K562 (cell line): ENCODE measurements around the gene DRAXIN. TPM values are rescaled to one million over a fixed set of nuclear protein-coding genes. Genes with fewer than 3 reads are reported as not detected.

ENCODE experiments used
- AFF4 ChIP-seq: sonication (generic); formaldehyde crosslinking; IDR thresholded peaks from 2 replicates; pipeline ENCODE4 v1.8.0; 2023; ENCODE audit warnings: mild to moderate bottlenecking, missing genetic modification reagents
- E2F6 ChIP-seq, 2 experiments: IDR thresholded peaks; 2 replicates each; pipeline ENCODE4 v1.6.1; 2011; ENCODE audit warnings: borderline replicate concordance in 1 of 2, control low read depth in 1 of 2, low read depth in 1 of 2, low read length in 1 of 2, mild to moderate bottlenecking in 1 of 2, mixed read lengths in 1 of 2, moderate library complexity in 1 of 2; ENCODE audit not compliant: insufficient read depth in 1 of 2, insufficient read length in 1 of 2, poor library complexity in 1 of 2, severe bottlenecking in 1 of 2; ENCODE audit errors: extremely low read depth in 1 of 2
- FOSL1 ChIP-seq: fragments of 200-800 bp; sonication (Bioruptor generic); conservative IDR thresholded peaks from 2 replicates; pipeline ENCODE4 v1.6.1; 2016; ENCODE audit warnings: missing genetic modification characterization, missing compliant biosample characterization
- HDAC2 ChIP-seq: fragments of 450-650 bp; IDR thresholded peaks from 2 replicates; pipeline ENCODE4 v1.6.1; 2016; ENCODE audit warnings: mild to moderate bottlenecking
- KDM1A ChIP-seq, 2 experiments: fragments of 450-650 bp; IDR thresholded peaks; 2 replicates each; pipeline ENCODE4 v1.6.1; 2016; ENCODE audit warnings: mild to moderate bottlenecking in 2 of 2
- KDM2B ChIP-seq: fragments of 250-450 bp; sonication (Bioruptor Pico); IDR thresholded peaks from 2 replicates; pipeline ENCODE4 v1.8.0; 2021; ENCODE audit warnings: mild to moderate bottlenecking, moderate library complexity
- MCM2 ChIP-seq: fragments of 450-650 bp; IDR thresholded peaks from 2 replicates; pipeline ENCODE4 v1.6.1; 2017; ENCODE audit warnings: low read depth, mild to moderate bottlenecking
- MXI1 ChIP-seq: IDR thresholded peaks from 2 replicates; pipeline ENCODE4 v1.6.1; 2011; ENCODE audit warnings: low read depth, mild to moderate bottlenecking, improper control_type of control experiment, low read length
- RAD51 ChIP-seq: fragments of 450-650 bp; IDR thresholded peaks from 2 replicates; pipeline ENCODE4 v1.7.1; 2016; ENCODE audit warnings: low read depth, mild to moderate bottlenecking, borderline replicate concordance
- RB1 ChIP-seq: fragments of 450-650 bp; IDR thresholded peaks from 2 replicates; pipeline ENCODE4 v1.6.1; 2017; ENCODE audit warnings: low read depth, mild to moderate bottlenecking
- SRSF1 ChIP-seq: fragments of 200-400 bp; formaldehyde crosslinking; IDR thresholded peaks from 2 replicates; pipeline ENCODE4 v1.6.1; 2017; ENCODE audit warnings: mild to moderate bottlenecking, low read depth, low read length, moderate library complexity
- TAF1 ChIP-seq: IDR thresholded peaks from 2 replicates; pipeline ENCODE4 v1.6.1; 2011; ENCODE audit warnings: mild to moderate bottlenecking, low read length, moderate library complexity; ENCODE audit not compliant: insufficient read depth, control insufficient read depth, severe bottlenecking; ENCODE audit errors: extremely low read depth
- XRCC4 ChIP-seq: IDR thresholded peaks from one replicate; pipeline ENCODE4 v1.6.1; 2011; ENCODE audit not compliant: insufficient read depth, insufficient read length; ENCODE audit errors: extremely low read depth
- ZNF277 ChIP-seq: fragments of 250-450 bp; sonication (Bioruptor Pico); IDR thresholded peaks from 2 replicates; pipeline ENCODE4 v1.8.0; 2022; ENCODE audit warnings: inconsistent platforms, mild to moderate bottlenecking, moderate library complexity, borderline replicate concordance
- ZNF586 ChIP-seq: fragments of 450-650 bp; formaldehyde crosslinking; conservative IDR thresholded peaks from 2 replicates; pipeline ENCODE4 v1.4.0; 2020; ENCODE audit warnings: mild to moderate bottlenecking, moderate library complexity
- ZNF639 ChIP-seq, 2 experiments: fragments of 200-800 bp in 1 of 2; sonication (Bioruptor generic) in 1 of 2; sonication (generic) in 1 of 2; formaldehyde crosslinking in 1 of 2; IDR thresholded peaks in 1 of 2; conservative IDR thresholded peaks in 1 of 2; 2 replicates each; pipeline versions ENCODE4 v1.5.0 to v1.6.1; 2016 to 2020; ENCODE audit warnings: missing compliant biosample characterization in 1 of 2, missing genetic modification characterization in 1 of 2, missing genetic modification reagents in 1 of 2
- ZNF696 ChIP-seq: fragments of 250-450 bp; sonication (Bioruptor Pico); conservative IDR thresholded peaks from 2 replicates; pipeline ENCODE4 v1.4.0; 2020; ENCODE audit warnings: mild to moderate bottlenecking, moderate library complexity
- ZNF780A ChIP-seq: fragments of 250-450 bp; sonication (Bioruptor Pico); IDR thresholded peaks from 2 replicates; pipeline ENCODE4 v1.5.0; 2021; ENCODE audit warnings: mild to moderate bottlenecking
- polyA plus RNA-seq, 8 experiments: library from polyadenylated mRNA; depleted of rRNA in 4 of 8; stranded (reverse) in 5 of 8; unstranded in 3 of 8; fragments of >200 nt; fragmentation: Nextera tagmentation in 2 of 8; fragmentation: Illumina TruSeq in 1 of 8; extraction: Ambion mirVana in 2 of 8; extraction: Trizol in 1 of 8; gene quantifications; 2 replicates each; pipeline versions ENCODE4 v1.2.1 to v1.2.3, GENCODE V29; 2011 to 2014; ENCODE audit warnings: inconsistent platforms in 1 of 8, missing spikeins in 1 of 8
- total RNA-seq, 7 experiments: library from RNA; depleted of rRNA in 6 of 7; stranded (reverse); fragments of >200 nt in 6 of 7; fragmentation: Illumina TruSeq in 2 of 7; extraction: Trizol in 2 of 7; gene quantifications; 2 replicates each; pipeline versions ENCODE4 v1.2.1 to v1.2.3, GENCODE V29; 2011 to 2021; ENCODE audit warnings: low replicate concordance in 1 of 7

Gene DRAXIN
- total and polyA plus RNA-seq, 9 of the 15 experiments (the other 6 are each of a cell fraction or from before 2014, with no cell fraction given): 0.01 to 0.04 (median 0.01) TPM; not detected in 6

GRCh38 chr1:11654137-11654938 lies 37.2 kb upstream of the DRAXIN start, which contains the start of the genes FBXO2 and FBXO44 (continued):
- TF ChIP-seq KDM2B (CRISPR knock-in tag) (0 out of 2 replicates have a peak, but pooled peaks have one; percentile 55), E2F6 (IDR thresholded peaks at IDR 0.05; ENCODE audit: borderline replicate concordance in 1 of 2, extremely low read depth in 1 of 2, insufficient read depth in 1 of 2, insufficient read length in 1 of 2, low read depth in 1 of 2, low read length in 1 of 2, poor library complexity in 1 of 2, severe bottlenecking in 1 of 2) (peak in 1 of 2 experiments; percentile 63), RAD51 (no peak), TAF1 (no peak), ZNF586 (no peak), HDAC2 (peak; percentile 63; the same call in 1 of the 2 replicates), AFF4 (no peak), ZNF780A (CRISPR knock-in tag) (no peak), XRCC4 (no peak), RB1 (peak; percentile 28; the same call in 1 of the 2 replicates), KDM1A (IDR thresholded peaks at IDR 0.05) (0 out of 4 replicates have a peak, but pooled peaks of 1 of the 2 experiments have one; percentile 45), FOSL1 (no peak), SRSF1 (no peak), ZNF639 (CRISPR knock-in tag; conservative IDR thresholded peaks at IDR 0.05 in 1 of 2, IDR thresholded peaks at IDR 0.05 in 1 of 2) (no peak), MCM2 (no peak), ZNF277 (CRISPR knock-in tag) (no peak), ZNF696 (CRISPR knock-in tag) (no peak), MXI1 (no peak)
